NK-92 treated with Interleukin-12 subunit alpha and Interleukin-12 subunit beta, amount 100 ng/mL, for 24 hours (cell line): Measurements from ENCODE around the gene TELO2.

Experiments
- DNase-seq: peaks from one replicate; lab custom pipeline; 2025; lab: John Stamatoyannopoulos, UW

Gene TELO2

DNA sequence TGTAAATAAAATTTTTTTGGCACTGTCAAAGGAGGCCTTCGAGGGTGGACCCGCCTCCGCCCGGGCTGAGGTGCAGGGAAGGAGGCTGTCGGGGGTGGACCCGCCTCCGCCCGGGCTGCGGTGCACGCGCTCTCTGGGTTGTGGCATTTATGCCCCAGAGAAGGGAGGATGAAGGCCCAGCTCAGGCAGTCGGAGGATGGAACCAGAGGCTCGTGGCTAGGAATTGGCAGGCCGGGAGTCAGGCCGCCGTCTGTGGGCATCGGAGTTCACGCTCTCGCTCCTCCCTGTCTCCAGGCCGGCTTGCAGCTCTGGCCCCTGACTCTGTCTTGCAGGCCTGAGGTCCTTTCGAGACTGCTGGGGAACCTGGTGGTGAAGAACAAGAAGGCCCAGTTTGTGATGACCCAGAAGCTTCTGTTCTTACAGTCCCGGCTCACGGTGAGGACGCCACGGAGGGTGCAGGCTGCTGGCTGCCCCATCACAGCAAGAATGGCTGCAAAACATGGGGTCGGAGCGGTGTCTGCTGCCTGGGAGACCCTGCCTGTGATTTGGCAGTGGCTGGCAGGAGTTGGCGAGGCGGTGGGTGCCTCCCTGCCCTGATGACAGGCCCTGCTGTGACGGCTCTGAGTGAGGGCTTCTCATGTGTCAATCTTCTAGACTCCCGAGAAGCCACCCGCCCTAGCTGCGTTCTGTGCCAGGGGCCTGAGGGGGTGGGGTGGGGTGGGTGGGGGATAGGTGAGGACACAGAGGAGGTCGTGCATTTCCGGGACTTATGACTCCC, 5.9 kb downstream of the TELO2 start:
- DNase-seq, result no peak

DNA sequence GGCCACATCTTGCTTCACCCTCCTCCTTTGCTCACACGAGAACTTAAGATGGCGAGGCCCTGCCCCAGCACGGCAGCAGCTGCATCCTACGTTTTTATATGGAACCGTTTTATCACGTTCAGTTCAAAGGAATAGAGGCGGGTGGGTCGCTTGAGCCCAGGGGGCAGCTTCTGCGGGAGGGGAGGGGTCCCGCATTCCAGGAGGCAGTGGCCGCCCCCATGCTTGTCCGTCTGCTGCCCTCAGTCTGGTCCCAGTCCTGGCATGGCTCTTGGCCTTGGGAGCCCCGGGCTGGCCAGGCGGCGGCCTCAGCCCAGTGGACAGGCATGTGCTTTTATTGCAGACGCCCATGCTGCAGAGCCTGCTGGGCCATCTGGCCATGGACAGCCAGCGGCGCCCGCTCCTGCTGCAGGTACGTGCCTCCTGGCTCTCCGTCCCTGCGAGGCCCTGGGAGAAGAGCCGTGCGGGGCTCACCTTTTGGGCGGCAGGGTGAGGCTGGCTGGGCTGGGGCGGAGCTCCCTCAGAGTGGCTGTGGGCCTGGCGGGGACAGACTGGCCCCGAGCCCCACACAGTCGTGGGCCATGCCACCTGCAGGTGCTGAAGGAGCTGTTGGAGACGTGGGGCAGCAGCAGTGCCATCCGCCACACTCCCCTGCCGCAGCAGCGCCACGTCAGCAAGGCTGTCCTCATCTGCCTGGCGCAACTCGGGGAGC, 6.8 kb downstream of the TELO2 start:
- no peak for DNase-seq

DNA sequence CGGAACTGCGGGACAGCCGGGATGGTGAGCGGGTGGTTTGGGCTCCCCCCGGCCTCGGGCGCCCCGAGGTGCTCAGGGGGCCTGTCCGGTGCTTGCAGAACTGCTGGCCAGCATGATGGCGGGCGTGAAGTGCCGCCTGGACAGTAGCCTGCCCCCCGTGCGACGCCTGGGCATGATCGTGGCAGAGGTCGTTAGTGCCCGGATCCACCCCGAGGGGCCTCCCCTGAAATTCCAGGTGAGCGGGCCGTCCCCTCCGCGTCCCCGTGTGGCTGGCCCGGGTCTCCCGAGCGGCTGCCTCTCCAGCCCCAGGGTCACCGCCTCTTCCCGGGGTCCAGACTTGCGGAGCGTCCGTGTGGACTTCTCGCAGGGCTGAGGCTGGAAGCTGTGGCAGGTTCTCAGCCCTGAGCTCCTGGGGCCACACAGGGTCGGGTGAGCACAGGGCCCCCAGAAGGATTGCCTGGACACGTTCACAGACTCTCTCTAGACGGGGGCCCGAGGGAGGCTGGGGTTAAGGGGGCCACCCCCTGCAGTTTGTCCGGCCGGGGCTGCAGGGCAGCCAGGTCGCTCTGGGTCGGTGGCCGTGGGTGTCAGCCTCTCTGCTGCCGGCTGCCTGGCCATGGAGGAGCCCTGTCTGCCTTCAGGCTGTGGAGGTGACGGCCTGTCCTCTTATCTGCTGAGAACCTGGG, 7.4 kb downstream of the TELO2 start:
- DNase-seq, result no peak

DNA sequence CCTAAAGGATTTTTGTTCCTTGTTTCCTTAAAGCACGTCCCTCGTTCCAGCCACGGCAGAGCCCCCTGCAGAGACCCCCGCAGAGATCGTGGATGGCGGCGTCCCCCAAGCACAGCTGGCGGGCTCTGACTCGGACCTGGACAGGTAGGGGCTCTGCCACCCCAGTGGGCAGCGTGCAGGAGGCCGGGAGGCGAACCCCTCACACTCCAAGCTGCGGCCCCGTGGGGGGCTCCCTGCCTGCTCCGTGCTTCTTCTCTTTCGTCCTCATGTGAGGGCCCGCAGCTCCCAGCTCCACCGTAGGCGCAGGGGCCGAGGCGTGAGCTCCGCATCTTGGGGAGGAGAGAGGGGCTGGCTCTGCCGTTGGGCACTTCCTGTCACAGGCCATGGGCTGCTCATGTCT, 8.5 kb downstream of the TELO2 start:
- no peak for DNase-seq

DNA sequence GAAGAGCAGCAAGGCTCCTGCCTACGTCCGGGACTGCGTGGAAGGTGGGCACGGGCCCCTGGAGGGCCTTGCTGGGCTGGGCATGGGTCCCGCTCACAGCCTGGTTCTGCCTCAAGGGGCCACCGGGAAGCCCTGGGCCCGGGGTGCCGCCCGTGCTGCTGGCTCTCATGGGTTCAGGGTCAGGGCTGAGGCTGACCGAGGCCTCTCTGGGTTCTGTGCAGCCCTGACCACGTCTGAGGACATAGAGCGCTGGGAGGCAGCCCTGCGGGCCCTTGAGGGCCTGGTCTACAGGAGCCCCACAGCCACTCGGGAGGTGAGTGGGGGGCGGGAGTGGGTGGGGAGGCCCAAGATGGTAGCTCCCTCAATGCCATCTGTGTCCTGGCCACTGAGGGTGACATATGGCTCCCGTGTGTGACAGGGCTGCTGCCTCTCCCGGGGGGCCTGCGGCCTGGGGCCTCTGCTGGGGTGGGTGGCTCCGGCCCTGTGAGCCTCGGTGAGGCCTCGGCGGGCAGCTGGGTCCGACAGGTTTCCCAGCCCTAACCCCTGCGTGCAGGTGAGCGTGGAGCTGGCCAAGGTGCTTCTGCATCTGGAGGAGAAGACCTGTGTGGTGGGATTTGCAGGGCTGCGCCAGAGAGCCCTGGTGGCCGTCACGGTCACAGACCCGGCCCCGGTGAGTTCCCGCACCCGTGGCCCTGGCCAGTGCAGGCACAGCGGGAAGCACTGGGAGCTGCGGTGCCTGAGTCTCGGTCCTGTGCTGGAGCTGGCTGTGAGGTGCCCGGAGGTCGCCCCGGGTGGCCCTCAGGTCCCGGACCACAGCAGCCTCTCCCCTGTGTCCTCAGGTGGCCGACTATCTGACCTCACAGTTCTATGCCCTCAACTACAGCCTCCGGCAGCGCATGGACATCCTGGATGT, 9.2 kb downstream of the TELO2 start:
- no peak for DNase-seq

DNA sequence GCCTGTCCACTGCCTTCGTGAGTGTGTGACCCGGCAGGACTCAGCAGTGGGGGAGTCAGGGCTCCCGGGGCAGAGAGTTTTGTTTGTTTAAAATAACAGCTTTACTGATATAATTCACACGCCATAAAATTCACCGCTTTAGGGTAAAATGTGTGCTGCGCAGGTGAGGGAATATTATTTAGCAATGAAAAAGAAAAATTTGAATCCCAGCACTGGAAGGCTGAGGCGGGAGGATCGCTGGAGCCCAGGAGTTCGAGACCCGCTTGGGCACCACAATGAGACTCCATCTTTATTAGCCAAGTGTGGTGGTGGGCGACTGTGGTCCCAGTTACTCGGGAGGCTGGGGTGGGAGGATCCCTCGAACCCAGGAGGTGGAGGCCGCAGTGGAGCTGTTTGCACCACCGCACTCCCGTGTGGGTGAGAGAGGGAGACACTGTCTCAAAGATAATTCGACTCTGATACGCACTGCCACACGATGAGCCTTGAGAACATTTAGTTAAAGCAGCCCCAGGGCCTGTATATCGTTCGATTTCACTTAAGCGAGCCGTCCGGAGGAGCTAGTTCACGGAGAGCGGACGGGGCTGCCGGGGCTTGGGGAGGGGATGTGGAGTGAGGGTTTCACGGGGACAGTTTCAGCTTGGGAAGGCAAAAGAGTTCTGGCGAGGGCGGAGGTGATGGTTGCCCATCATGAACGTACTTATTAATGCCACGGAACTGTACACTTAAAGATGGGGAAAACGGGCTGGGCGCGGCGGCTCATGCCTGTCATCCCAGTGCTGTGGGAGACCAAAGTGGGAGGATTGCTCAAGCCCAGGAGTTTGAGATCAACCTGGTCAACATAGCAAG, 10.2 kb downstream of the TELO2 start:
- DNase-seq, result no peak

DNA sequence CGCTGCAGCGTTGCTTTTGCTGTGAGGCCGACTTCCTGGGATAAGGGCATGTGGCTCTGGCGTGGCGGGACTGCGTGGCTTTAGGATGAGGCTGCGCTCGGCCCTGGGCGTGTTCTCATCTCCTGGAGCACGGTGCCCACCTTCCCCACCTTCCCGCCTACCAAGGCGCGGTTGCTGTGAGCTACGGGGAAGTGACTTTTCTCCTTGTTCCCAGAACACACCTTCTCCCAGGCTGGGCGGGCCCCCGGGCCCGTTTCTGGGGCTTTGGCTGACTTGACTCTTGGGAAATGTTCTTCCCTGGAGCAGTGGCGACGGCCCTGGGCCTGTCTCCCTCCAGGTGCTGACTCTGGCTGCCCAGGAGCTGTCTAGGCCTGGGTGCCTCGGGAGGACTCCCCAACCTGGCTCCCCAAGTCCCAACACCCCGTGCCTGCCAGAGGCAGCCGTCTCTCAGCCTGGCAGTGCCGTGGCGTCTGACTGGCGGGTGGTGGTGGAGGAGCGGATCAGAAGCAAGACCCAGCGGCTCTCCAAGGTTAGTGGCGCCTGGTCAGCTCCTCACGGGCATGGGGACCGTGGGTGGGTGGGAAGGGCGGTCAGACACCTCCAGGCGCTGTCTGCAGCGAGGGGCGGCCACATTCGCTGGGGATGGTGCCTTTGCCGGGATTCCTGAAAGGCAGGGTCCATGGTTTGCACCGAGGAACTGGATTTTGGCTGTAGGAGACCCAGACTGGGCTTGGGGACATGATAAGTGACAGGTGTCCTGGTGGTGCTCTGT, 12.1 kb downstream of the TELO2 start:
- no peak for DNase-seq

DNA sequence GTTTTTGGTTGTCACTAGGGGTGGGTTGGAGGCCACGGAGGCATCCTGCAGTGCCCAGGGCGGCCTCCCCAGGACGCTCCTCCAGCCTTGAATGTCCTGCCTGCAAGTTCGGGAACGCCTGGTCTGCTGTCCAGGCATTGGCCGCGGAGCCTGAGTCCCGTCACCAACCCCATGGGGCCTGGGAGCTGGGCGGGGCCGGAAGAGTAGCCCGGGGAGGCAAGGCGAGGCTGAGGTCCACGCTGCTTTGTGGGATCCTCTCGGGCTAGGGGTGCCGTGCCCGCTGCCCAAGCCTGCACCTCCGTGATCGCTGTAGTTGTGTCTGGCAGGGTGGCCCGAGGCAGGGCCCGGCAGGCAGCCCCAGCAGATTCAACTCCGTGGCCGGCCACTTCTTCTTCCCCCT, 12.8 kb downstream of the TELO2 start:
- no peak for DNase-seq

DNA sequence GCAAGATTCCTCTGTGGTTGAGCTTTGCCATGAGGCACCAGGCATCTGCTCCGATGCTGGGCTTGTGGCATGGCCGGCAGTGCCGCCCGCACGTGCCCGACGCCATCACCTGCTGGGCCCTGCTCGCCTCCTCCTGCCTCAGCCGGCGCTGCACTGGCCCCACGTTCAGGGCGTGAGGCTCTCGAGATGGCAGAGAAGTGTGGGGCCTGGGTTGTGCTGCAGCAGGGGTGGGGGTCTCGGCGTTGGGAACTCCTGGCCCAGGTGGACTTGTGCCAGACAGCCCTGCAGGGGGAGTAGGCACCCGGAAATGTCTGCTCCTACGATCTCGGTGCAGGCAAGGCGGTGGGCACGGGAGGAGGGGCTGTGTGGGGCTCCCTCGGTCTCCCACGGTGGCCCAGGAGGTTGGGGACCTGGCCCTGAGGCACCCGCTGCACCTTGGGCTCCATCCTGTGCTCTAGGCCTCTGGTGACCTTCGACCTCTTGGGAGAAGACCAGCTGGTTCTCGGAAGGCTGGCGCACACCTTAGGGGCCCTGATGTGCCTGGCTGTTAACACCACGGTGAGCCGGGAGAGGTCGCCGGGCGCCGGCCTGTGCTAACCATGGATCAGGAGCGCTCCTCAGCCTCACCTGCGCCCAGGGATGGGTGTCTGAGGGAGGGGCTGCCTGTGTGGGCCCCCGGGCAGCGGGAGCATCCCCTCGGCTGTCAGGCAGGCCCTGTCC, 13.5 kb downstream of the TELO2 start:
- no peak for DNase-seq

DNA sequence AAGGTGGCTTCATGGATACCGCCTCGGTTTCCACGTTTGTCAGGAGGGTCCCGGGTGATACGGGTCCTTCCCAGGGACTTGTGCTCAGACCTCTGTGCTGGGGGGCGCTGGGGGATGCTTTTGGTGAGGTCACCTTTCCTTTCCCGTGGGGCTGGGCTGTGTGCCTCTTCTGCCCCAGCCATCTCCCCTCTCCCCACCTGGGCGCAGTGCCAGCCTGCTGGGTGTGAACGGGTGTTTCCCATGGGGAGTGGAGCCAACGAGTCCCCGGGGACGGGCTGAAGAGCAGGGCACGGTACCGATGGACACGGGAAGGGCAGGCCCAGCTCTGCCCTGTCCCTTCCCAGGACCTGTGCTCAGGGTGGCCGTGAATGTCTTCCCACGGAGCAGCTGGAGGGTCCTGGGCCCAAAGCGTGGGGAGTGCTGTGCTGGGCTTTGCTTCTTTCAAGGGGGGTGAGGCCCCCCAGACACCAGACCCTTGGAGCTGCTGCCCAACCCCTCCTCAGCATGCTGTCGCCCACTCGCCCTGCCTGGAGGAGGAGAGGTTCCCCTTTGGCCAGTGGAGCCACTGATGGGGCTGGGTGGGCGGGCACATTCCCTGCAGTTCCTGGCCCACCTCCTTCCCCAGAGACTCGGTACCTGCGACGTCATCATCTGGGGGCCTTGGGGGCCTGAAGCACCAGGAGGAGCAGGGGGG, 15.5 kb downstream of the TELO2 start:
- no peak for DNase-seq

DNA sequence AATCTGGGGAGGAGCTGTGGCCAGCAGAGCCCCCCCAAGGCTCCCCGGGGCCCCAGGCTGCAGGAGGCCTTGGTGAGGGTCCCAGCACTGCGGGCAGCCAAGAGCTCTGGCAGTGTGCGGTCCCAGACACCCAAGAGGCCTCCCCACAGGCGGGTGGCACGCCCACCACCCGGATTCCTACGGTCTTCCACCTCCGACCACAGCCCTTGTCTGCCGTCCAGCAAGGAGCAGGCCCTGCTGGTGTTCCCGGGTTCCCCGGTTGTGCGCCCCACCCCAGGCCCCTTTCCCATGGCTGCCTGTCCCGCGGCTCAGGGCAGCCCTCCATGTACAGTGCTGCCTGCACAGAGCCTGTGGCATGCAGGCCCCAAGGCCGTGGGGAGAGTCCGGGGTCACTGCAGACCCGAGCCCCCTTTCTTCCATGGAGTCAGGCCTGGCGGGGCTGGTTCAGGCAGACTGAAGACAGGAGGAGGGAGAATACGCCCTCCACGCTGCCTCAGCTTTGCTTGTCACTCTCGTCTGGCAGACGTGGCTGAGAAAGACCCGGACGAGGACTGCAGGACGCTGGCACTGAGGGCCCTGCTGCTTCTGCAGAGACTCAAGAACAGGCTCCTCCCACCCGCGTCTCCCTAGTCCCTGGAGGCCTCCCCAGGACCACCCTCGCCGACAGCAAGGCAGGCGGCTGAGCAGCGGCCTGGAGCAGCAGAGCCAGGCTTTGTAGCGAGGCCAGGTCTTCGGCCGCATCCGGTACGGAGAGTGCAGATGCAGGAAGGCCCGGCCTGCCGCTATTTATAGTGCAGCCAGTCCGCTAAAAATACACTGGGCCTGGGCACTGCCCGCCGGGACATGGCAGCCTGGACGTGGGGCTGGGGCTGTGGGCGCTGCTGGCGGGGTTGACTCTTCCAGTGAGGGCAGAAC, 16.4 kb downstream of the TELO2 start:
- DNase-seq, result no peak

DNA sequence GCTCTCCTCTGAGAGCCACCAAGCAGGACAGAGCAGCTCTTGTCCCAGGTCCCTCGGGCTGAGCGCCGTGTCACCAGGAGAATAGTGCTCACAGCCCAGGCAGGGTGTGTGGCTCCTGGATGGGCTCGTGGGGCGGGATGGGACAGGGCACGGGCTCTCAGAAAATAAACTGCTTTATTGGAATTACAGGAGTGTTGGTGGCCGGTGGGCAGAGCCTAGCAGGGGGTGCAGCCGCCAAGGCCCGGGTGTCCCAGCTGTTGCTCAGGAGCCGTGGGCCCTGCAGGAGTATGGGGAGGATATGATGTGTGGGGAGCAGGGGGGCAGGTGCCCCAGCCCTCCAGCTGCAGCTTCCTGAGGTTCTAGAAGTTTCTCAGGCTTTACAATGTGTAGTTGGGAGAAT, 17.1 kb downstream of the TELO2 start:
- no peak for DNase-seq

DNA sequence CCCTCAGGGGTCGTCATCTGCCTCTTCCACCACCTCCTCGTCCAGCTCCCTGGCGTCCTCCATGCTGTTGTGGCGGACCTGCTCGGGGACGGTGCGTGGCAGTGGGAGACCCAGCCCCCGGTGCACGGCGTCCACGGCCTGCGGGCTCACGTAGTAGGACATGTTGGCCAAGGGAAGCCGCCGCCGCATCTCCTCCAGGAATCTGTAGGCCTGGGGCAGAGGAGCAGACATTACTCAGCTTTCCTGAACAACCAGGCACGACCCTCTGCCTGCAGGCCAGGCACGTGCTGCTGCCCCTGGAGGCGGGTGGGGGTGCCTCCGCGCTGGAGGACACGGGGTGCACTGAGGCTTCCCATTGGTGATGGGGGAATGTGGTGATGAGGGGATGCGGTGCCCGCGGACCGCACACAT, 17.8 kb downstream of the TELO2 start:
- no peak for DNase-seq

DNA sequence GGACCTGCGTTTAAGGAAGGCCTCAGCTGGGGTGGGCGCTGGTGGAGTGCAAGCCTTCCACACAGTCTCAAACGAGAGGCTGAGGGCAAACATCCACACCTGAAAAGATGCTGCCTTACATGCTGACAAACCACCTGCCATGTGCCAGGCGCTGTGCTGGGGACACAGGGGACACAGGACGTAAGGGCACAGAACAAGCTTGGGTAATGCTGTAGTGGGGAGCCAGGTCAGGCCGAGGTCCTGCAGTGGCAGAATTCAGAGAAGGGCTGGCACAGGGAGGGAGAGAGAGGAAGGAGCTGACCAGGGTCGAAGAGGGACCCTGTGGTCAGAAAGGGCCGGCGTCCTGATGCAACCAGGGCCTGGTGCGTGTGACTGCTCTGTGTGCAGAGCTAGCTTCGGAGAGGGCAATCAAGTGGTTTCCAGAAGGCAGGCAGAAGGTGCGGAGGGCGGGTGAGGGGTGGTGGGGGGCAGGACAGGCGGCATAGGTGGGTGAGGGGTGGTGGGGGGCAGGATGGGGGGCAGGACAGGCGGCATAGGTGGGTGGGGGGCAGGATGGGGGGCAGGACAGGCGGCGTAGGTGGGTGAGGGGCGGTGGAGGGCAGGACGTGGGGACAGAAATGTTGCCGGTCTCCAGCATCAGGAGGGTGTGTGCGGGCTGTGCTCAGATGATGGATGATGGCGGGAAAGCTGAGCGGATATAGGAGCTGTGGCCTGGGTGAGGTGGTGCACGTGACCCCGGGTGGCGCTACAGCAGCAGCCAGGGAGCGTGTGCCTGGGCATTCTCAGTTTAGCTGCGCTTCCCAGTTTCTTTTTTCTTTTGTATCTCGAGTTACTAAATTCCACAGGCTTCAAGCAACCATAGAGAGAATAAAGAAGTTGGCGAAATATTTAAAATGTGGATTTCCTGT, 18.8 kb downstream of the TELO2 start:
- DNase-seq, result no peak

DNA sequence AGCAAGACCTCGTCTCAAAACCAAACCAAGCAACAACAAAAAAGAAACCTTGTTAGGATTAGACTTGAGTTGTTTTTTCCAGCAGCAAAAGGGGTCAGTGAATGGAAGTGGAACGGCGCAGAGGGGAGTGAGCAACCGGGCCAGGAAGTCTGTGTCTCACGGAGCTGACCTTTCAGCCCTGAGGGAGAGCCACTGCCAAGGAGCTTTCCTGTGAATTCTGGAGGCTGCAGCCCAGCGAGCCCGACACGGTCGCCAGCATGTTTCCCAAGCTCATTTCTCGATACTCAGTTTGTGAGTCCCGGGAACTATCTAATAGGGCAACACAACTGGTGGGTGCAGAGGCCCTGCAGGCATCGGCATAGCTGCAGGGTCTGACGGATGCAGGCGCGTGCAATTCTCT, 19.6 kb downstream of the TELO2 start:
- DNase-seq, result no peak

DNA sequence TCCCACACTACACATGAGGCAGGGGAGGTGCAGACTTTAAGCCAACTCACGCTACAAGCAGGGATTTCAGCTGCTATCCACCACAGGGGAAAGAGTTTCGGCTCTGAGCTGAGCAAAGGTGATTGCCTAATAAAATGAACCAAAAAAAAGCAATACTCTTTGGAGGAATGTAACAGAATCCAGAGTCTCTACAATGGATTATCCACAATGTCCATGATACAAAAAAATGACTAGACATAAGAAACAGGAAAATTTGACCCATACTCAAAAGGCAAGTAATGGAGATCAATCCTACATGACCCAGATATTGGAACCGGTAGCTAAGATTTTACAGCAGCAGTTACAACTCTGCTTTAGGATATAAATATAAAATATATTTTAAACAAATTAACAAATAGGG, 21.3 kb downstream of the TELO2 start:
- no peak for DNase-seq

DNA sequence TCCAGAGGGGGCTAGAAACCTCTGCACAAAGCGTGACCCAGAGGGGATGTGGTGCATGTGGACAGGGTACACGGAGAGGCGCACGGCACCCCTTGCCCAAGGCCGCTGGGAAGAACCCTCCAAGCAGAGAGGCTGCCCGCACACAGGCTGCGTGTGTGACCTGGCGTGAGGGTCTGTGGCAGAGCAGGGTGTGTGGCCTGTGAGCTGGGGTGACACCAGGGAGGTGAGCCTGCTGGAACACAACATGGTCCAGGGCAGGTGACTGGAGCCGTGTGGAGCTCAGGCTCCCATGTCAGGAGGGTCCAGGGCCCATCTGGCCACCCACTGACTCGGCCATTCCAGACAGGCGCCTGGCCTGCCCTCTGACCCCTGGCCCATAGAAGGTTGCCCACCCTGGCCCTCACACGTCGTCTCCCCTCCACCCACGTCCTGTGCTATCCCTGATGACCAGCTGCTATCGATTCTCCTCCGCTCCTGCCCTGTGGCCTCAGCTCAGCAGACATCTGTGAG, 25.5 kb downstream of the TELO2 start:
- no peak for DNase-seq
